GM18498 (cell line): ENCODE measurements around the gene RSPH1.

ENCODE experiments used
- ATAC-seq: cut with Tn5 transposase; IDR thresholded peaks from one replicate; pipeline ENCODE4 v1.9.1; 2021; ENCODE audit warnings: mild to moderate bottlenecking, moderate library complexity; ENCODE audit not compliant: unreplicated experiment

Gene RSPH1

GRCh38 chr21:42496120-42496838, at the start of gene RSPH1:
RSPH1 (minus strand) TSS chr21:42496224; CDS start chr21:42496186, 38 bp downstream.
- ATAC-seq = peak; percentile 99

- ATAC-seq = no peak
These were observed 49.7 kb upstream of the RSPH1 start for GRCh38 chr21:42545745-42546144.

GRCh38 chr21:42545317-42545716, 49.3 kb upstream of the RSPH1 start:
- ATAC-seq = no peak

- ATAC-seq = no peak
These were observed 48.5 kb upstream of the RSPH1 start for GRCh38 chr21:42544544-42544943.

GRCh38 chr21:42543106-42543847, 47.3 kb upstream of the RSPH1 start:
- no peak for ATAC-seq

- no peak for ATAC-seq
These were observed 46.6 kb upstream of the RSPH1 start for GRCh38 chr21:42542596-42542995.

- no peak for ATAC-seq
These were observed 46.2 kb upstream of the RSPH1 start for GRCh38 chr21:42542196-42542595.

GRCh38 chr21:42541618-42542017, 45.6 kb upstream of the RSPH1 start:
- no peak for ATAC-seq

GRCh38 chr21:42541174-42541573, 45.1 kb upstream of the RSPH1 start:
- ATAC-seq = no peak

GRCh38 chr21:42540396-42540795, 44.4 kb upstream of the RSPH1 start:
- no peak for ATAC-seq

- no peak for ATAC-seq
These were observed 43.9 kb upstream of the RSPH1 start for GRCh38 chr21:42539931-42540343.

- no peak for ATAC-seq
These were observed 43.3 kb upstream of the RSPH1 start for GRCh38 chr21:42539342-42539741.

GRCh38 chr21:42538479-42539275, 42.7 kb upstream of the RSPH1 start:
- no peak for ATAC-seq

GRCh38 chr21:42537106-42537742, 41.2 kb upstream of the RSPH1 start:
- no peak for ATAC-seq

GRCh38 chr21:42536601-42537000, 40.6 kb upstream of the RSPH1 start:
- no peak for ATAC-seq

- ATAC-seq = peak; percentile 69
These were observed 39.7 kb upstream of the RSPH1 start for GRCh38 chr21:42535602-42536171.

- ATAC-seq = no peak
These were observed 38.7 kb upstream of the RSPH1 start for GRCh38 chr21:42534421-42535378.

- no peak for ATAC-seq
These were observed 37.9 kb upstream of the RSPH1 start for GRCh38 chr21:42533963-42534355.

- ATAC-seq = no peak
These were observed 37.4 kb upstream of the RSPH1 start for GRCh38 chr21:42533306-42533962.
